ENCODE data around the gene CPNE1. TPM values are rescaled to one million over a fixed set of nuclear protein-coding genes. Genes with fewer than 3 reads are reported as not detected.

The CPNE1 gene
- total RNA-seq, 1 experiment from 2014 or later, result 217 TPM

GRCh38 chr20:35662551-35662950, 2.1 kb downstream of the CPNE1 start:
- Histone ChIP-seq H3K4me3 (ENCODE audit: low read depth in 2 of 2, low read length in 2 of 2) (peak overlapping the region; percentile 42 to 93), H3K36me3 (ENCODE audit: control insufficient read depth, insufficient read depth, low read length) (no peaks in the 10 kb centered on the region; the same call in 1 of the 2 replicates), H3K9me3 (ENCODE audit: control insufficient read depth, insufficient read depth, low read depth, low read length) (no peaks in the 10 kb centered on the region), H3K27ac (ENCODE audit: low read length) (0 out of 2 replicates have a peak overlapping the region, but pooled peaks have one; percentile 19), H3K4me1 (ENCODE audit: control insufficient read depth, insufficient read depth, low read length) (peaks cover 23% of the 10 kb centered on the region), H3K27me3 (ENCODE audit: control insufficient read depth, insufficient read depth, low read length) (no peaks in the 10 kb centered on the region)
- ChIA-PET CTCF (no interaction called here), POLR2A (no interaction called here)
- BruUV-seq (replicated peaks), result no TSS peak
- intact Hi-C loops (cut with micrococcal nuclease; ENCODE audit: unreplicated experiment), result no loop called here
- DNase-seq (ENCODE audit: low read depth, low spot score), result no peak
- no peak for ATAC-seq
- TF ChIP-seq REST (IDR thresholded peaks at IDR 0.05; ENCODE audit: insufficient read depth in 1 of 2, low read depth in 2 of 2, low read length in 1 of 2) (no peak), CTCF (IDR thresholded peaks at IDR 0.05) (no peak), TCF7L2 (IDR thresholded peaks at IDR 0.05; ENCODE audit: low read depth, low read length) (no peak), POLR2AphosphoS5 (IDR thresholded peaks at IDR 0.05; ENCODE audit: low read depth, low read length) (no peak; the same call in 1 of the 2 replicates), SIN3A (IDR thresholded peaks at IDR 0.05; ENCODE audit: borderline replicate concordance, insufficient read depth, low read depth, low read length) (no peak)
- in situ Hi-C loops (cut with HindIII; ENCODE audit: low pct_unique_long_range_greater_than_20kb, low sequenced_read_pairs), result no loop called here

- in situ Hi-C loops (cut with HindIII; ENCODE audit: low pct_unique_long_range_greater_than_20kb, low sequenced_read_pairs) (no loop called here), intact Hi-C loops (cut with micrococcal nuclease; ENCODE audit: unreplicated experiment) (no loop called here)
- no peaks in the 10 kb centered on the region for H3K9me3 ChIP-seq (ENCODE audit: control insufficient read depth, insufficient read depth, low read depth, low read length)
- H3K4me1 ChIP-seq (ENCODE audit: control insufficient read depth, insufficient read depth, low read length), result peaks cover 23% of the 10 kb centered on the region
- H3K36me3 ChIP-seq (ENCODE audit: control insufficient read depth, insufficient read depth, low read length), result no peaks in the 10 kb centered on the region; the same call in 1 of the 2 replicates
- ATAC-seq (no peak), DNase-seq (ENCODE audit: low read depth, low spot score) (no peak)
- H3K4me3 ChIP-seq (ENCODE audit: low read depth in 2 of 2, low read length in 2 of 2), result peak overlapping the region; percentile 9 to 93; a peak in 3 of 4 replicates
- ChIA-PET POLR2A (interaction anchor here (0.5 kb wide), 1 partner anchor 49 kb away, joined by 4 read pairs; no protein-coding TSS in a partner anchor), CTCF (no interaction called here)
- H3K27me3 ChIP-seq (ENCODE audit: control insufficient read depth, insufficient read depth, low read length), result no peaks in the 10 kb centered on the region
- BruUV-seq (replicated peaks), result no TSS peak
- H3K27ac ChIP-seq (ENCODE audit: low read length), result no peak overlapping the region
- TF ChIP-seq CTCF (IDR thresholded peaks at IDR 0.05) (no peak), TCF7L2 (IDR thresholded peaks at IDR 0.05; ENCODE audit: low read depth, low read length) (no peak), SIN3A (IDR thresholded peaks at IDR 0.05; ENCODE audit: borderline replicate concordance, insufficient read depth, low read depth, low read length) (no peak), POLR2AphosphoS5 (IDR thresholded peaks at IDR 0.05; ENCODE audit: low read depth, low read length) (no peak), REST (IDR thresholded peaks at IDR 0.05; ENCODE audit: insufficient read depth in 1 of 2, low read depth in 2 of 2, low read length in 1 of 2) (no peak)
These were observed 2.8 kb downstream of the CPNE1 start for GRCh38 chr20:35661908-35662307.
